ENCODE measurements around the gene HSPA14.

DNA sequence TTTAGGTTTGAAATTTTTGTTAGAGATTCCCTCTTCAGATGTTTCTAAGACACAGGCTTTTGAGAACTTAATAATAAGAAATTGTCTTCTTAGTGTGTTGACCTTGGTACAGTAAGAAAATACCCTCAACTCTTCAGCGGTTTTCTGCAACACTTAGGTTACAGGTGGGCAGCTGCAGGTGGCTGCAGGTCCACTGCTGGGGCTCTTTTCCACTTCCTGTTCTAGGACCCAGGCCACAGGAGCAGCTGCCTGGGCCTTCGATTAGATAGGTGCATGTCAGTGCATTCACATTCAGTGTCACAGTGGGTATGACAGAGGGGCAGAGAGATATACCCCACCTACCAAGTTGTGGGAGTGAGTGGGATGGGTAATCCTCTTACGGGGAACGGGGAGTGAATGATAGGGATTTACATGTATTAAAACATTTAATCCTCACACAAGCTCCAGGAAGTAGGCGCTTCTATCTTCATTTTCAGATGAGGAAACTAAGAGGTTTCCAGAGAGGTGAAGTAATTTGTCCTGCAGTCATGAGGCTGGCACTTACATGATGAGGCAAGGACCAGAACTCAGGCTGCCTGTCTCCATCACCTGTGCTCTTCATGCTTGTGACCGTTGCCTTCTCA lies 20.3 kb downstream of the HSPA14 start:
- TF ChIP-seq, protein P1, sequence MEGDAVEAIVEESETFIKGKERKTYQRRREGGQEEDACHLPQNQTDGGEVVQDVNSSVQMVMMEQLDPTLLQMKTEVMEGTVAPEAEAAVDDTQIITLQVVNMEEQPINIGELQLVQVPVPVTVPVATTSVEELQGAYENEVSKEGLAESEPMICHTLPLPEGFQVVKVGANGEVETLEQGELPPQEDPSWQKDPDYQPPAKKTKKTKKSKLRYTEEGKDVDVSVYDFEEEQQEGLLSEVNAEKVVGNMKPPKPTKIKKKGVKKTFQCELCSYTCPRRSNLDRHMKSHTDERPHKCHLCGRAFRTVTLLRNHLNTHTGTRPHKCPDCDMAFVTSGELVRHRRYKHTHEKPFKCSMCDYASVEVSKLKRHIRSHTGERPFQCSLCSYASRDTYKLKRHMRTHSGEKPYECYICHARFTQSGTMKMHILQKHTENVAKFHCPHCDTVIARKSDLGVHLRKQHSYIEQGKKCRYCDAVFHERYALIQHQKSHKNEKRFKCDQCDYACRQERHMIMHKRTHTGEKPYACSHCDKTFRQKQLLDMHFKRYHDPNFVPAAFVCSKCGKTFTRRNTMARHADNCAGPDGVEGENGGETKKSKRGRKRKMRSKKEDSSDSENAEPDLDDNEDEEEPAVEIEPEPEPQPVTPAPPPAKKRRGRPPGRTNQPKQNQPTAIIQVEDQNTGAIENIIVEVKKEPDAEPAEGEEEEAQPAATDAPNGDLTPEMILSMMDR (IDR thresholded peaks at IDR 0.05; ENCODE audit: low read depth, low read length, missing input control) = no peak
- no peak for TF ChIP-seq RAD21 (IDR thresholded peaks at IDR 0.05)
- no peak for TF ChIP-seq SP1 (IDR thresholded peaks at IDR 0.05)
- no peak for TF ChIP-seq JUND (IDR thresholded peaks at IDR 0.05)
